ENCODE measurements around the gene ANGPTL2.
"Not testable (repeated sequence)": the region's sequence is repeated elsewhere in the genome, so short reads cannot be mapped to it uniquely, and the experiment has no call there.

Gene ANGPTL2

GRCh38 chr9:127154390-127155191 lies 32.2 kb upstream of the ANGPTL2 start:
- peak in 1 of 2 donors; percentile 20 for DNase-seq

GRCh38 chr9:127154003-127154389 lies 31.6 kb upstream of the ANGPTL2 start:
- no peak for DNase-seq

- DNase-seq = no peak
Observed at GRCh38 chr9:127153501-127153900, 31.1 kb upstream of the ANGPTL2 start.

- no peak for DNase-seq
Observed at GRCh38 chr9:127149463-127150390, 27.3 kb upstream of the ANGPTL2 start.

- no peak for DNase-seq
Observed at GRCh38 chr9:127149010-127149409, 26.6 kb upstream of the ANGPTL2 start.

- DNase-seq = no peak
Observed at GRCh38 chr9:127148014-127148413, 25.6 kb upstream of the ANGPTL2 start.

DNA sequence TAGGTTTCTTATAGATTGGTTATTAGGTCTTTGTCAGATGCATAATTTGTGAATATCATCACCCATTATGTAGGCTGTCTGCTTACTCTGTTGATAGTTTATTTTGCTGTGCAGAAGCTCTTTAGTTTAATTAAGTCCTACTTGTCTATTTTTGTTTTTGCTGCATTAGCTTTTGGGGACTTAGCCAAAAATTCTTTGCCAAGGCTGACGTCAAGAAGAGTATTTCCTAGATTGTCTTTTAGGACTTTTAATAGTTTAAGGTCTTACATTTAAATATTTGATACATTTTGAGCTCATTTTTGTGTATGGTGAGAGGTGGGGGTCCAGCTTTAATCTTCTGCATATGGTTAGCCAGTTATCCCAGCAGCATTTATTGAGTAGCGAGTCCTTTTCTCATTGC lies 24.8 kb upstream of the ANGPTL2 start:
- no peak for DNase-seq

DNA sequence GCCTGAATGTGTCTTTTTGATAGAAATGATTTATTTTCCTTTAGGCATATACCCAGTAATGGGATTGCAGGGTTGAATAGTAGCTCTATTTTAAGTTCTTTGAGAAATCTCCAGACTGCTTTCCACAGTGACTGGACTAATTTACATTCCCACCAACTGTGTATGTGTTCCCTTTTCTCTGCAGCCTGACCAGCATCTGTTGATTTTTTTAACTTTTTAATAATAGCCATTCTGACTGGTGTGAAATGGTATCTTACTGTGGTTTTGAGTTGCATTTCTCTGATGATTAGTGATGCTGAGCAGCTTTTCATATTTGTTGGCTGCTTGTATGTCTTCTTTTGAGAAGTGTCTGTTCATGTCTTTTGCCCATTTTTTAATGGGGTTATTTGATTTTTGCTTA lies 24.4 kb upstream of the ANGPTL2 start:
- DNase-seq = not testable (repeated sequence)

- no peak for DNase-seq
Observed at GRCh38 chr9:127144670-127145445, 22.4 kb upstream of the ANGPTL2 start.

DNA sequence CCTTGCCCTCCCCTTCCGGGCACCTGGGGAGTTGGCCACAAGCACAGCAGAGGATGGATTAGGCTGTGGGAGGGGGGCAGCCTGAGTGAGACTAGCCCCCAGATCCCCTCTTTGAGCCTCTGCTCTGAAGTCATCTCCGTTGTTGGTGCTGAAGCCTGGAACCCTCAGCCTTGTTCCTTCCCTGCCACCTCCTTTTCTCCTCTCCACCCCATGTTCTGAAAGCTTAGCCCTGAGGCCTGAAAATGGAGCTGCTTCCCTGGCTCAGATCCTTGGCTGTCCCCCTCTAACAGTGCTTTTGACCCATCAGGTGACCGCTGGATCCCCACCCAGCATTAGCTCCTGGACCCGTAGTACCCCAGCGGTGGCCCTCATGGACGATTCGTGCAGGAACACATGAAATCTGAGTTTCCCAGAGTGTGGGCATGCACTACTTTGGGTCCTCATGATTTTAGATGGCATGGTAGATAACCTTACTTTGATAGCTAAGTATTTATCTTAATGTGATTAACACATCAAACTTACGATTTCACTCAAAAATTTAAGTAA lies 21.6 kb upstream of the ANGPTL2 start:
- DNase-seq = no peak

DNA sequence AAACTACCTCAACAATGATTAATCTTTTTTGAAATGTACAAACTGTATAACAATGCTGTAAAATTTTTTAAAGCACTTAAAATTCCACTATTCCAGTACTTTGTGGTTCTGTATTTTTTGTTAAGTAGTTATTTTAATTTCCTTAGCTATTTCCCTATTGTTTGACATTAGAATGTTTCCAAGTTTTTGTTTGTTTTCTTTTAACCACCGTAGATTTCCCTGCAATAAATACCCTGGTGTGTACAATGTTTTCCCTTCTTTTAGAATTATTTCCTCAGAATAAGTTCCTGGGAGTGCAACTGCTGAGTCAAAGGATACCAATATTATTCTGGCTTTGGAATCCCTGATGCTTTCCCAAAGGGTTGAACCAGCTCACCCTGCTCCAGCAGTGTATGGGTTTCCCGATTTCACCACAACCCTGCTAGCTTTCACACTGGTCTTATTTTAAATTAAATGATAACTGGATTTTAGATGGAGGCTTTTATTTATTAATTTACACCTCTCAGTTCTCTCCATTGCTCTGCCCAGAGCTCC lies 20.6 kb upstream of the ANGPTL2 start:
- DNase-seq = no peak

- no peak for DNase-seq
Observed at GRCh38 chr9:127142291-127142690, 19.9 kb upstream of the ANGPTL2 start.

GRCh38 chr9:127140842-127141675 lies 18.6 kb upstream of the ANGPTL2 start:
- no peak for DNase-seq

- DNase-seq = no peak
Observed at GRCh38 chr9:127140181-127140580, 17.7 kb upstream of the ANGPTL2 start.

DNA sequence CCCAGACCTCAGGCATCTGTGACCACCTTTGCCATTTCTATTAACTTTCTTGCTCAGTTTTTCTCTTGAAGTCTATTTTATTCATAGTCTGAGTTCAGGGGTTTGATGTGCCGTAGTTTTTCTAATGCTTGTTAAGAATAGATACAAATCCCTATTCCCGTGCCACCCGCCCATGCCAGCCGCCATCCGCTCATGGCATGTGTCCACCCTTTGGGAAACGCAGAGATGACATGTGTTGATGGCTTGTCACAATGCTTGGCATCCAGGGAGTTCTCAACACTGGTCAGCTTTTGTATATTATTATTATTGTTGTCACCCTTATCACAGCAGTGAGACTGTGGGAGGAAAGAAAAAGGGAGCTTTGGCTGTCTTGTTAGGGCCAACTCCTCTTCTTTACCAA lies 17.3 kb upstream of the ANGPTL2 start:
- no peak for DNase-seq

- DNase-seq = no peak
Observed at GRCh38 chr9:127139071-127139731, 16.8 kb upstream of the ANGPTL2 start.

- no peak for DNase-seq
Observed at GRCh38 chr9:127138444-127138843, 16.0 kb upstream of the ANGPTL2 start.

GRCh38 chr9:127137640-127138360 lies 15.4 kb upstream of the ANGPTL2 start:
- no peak for DNase-seq

DNA sequence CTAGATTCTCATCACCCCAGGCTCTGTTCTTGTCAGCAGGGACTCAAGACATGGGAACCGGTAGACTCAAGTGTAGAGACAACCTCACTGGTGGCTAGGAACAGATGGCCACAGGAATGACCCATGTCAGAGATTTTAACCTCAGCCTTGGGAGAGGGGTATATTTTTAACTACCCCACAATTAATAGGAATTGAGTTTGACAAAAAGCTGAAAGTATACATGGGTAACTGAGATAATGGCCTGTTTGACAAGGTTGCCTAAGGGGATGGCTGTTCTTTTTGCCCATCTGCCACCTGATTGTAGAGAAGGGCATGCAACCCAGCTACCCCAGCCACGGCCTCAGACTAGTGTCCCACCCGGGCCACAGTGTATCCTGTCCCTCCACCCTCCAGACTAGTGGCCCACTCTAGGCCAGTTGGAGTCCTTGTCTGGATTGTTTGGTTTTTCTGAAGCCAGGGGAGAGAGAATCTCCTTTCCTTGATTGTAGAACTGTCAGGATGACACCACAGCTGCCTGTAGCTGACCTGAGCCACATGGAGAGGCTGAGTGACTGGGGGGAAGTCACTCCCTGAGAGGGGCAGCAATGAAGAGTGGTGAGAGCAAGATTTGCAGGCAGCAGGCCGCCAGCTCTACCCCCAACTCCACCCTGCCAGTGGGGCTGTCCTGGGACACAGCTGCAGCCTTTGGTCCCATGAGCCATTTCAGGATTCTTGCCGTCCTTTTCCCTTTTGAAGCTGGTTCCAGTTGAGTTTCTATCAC lies 14.6 kb upstream of the ANGPTL2 start:
- DNase-seq = no peak
